GM21619 (cell line): ENCODE measurements around the gene GLRA3.
"Not testable (repeated sequence)": the region's sequence is repeated elsewhere in the genome, so short reads cannot be mapped to it uniquely, and the experiment has no call there.

Experiments
- ATAC-seq: cut with Tn5 transposase; IDR thresholded peaks from one replicate; pipeline ENCODE4 v1.9.1; 2021; ENCODE audit not compliant: unreplicated experiment

GLRA3 gene

GRCh38 chr4:174828845-174829701, at the start of gene GLRA3:
Gene GLRA3, minus strand, starts transcription at chr4:174829247. Its CDS starts 436 bp downstream, at chr4:174828811.
- peak; percentile 87 for ATAC-seq

DNA sequence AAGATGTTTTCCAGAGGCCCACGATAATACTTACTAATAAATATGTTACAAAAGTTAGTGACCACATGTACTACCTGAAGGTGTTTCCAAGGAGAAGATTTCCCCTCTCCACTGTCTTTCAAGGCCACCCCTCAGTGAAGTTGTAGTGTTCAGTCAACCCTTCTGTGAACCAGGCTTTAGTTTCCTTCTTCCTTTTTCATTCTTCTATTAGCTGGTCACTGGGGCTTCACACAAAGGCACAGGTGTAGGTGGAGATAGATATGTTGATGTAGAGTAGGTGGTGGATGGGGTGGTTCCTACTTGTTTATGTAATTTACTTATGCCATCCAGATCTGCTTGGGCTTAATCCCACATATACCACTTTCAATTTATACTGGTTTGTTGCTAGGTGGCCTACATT, 45.9 kb upstream of the GLRA3 start:
- ATAC-seq, result no peak

DNA sequence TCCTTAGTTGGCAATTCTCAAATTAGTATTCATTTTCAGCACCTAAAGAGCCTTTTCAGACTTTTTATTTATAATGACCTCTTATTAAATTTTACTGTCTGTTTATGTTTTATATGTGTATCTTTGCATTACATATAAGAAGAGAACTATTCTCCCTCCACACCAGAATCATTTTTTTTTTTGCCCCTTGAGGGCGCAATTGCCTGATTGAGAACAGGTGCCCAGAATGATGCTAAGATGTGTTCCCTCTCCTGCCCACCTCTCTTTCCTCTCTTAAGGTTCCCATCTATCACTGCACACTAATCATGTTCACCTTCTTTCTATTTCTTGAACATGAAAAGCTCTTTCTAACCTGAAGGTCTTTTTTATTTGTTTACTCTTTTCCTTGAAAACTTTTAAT, 44.9 kb upstream of the GLRA3 start:
- peak; percentile 67 for ATAC-seq

DNA sequence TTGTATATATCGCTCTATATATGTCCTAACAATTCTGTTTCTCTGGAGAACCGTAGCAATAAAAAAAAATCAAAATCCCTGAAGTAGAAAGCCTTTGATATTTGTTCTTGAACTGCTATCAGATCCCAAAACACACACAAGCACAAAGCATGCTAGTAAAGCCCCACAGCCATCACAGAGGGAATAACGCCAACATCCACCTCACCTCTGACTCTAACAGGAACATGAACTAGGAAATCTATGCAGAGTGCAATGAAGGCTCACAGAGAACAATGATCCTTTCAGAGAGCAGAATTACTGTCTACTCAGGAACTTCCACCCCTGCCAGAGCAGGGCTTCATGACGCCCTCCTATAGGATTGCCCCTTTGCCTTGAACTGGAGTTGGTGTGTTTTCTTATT, 44.1 kb upstream of the GLRA3 start:
- not testable (repeated sequence) for ATAC-seq

- ATAC-seq, result no peak
These were observed 42.4 kb upstream of the GLRA3 start for GRCh38 chr4:174871407-174871806.

DNA sequence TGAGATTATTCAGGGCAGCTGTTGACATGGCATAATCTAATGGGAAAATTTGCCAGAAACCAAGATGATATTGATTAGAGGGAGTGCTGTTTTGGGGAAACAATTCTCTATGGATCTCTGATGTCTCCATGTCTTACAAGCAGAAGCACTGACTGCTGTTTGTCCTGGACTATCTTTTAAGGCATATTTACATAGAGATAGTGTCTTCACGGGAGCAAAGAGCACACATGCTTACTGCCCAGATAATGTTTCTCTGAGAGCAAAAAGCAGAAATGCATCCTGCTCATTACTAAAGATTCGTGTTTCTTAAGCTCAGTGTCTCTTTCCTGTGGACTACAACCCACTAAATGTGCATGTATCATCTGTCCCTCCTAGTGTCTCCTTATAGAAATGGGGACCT, 41.3 kb upstream of the GLRA3 start:
- ATAC-seq, result no peak

- ATAC-seq, result no peak
These were observed 40.3 kb upstream of the GLRA3 start for GRCh38 chr4:174869339-174869738.

DNA sequence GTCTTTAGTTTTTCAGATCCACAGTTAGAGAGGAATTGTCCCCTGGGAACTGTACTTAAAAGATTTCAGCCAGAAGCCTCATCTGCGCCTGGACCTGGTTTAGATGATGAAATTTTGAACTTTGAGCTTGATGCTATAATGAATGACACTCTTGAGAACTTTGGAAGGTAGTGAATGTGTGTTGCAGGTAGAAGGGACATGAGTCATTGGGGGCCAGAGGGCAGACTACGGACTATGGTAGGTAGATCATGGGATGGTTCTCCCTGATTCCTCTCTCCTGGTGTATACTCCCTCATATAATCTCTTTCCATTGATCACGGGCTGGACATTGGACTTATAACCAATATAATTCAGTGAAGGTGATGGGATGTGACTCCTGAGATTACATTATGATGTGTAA, 38.9 kb upstream of the GLRA3 start:
- ATAC-seq, result no peak

- ATAC-seq, result no peak
These were observed 36.5 kb upstream of the GLRA3 start for GRCh38 chr4:174865418-174865985.

GRCh38 chr4:174864031-174864430, 35.0 kb upstream of the GLRA3 start:
- no peak for ATAC-seq

GRCh38 chr4:174860588-174860987, 31.5 kb upstream of the GLRA3 start:
- no peak for ATAC-seq

GRCh38 chr4:174859904-174860303, 30.9 kb upstream of the GLRA3 start:
- peak; percentile 56 for ATAC-seq

DNA sequence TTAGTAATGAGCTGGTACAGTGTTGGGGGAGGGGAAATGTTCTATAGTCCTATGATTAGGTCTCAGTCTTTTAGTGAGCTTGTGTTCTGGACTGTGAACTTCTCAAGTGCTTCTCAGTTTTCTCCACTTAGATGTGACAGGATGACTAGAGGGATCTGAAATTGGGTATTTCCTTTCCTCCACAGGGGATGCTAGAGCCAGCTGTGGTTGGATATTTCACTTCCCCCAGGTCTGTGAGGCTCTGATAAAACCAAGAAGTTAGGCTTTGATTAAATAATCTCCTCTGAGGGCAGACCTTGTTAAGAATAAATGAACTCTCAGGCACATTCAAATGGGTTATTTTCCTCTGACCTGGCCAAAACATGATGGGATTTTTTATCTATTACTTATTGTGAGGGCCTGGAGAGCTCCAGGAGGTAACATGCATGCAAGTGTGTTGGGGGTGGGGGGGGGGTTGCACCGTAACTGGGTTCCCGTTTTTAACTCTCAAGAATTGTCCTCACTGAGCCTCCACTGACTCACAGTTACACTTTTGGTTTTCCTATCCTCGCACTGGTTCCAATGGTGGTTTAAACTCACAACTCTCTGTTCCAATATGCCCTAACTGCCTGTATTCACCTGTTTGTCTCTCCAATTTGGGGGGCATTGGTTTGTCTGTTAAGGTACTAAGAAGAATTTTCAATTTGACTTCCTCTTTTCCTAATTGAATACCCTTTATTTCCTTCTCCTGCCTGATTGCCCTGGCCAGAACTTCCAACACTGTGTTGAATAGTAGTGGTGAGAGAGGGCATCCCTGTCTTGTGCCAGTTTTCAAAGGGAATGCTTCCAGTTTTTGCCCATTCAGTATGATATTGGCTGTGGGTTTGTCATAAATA, 28.1 kb upstream of the GLRA3 start:
- no peak for ATAC-seq

DNA sequence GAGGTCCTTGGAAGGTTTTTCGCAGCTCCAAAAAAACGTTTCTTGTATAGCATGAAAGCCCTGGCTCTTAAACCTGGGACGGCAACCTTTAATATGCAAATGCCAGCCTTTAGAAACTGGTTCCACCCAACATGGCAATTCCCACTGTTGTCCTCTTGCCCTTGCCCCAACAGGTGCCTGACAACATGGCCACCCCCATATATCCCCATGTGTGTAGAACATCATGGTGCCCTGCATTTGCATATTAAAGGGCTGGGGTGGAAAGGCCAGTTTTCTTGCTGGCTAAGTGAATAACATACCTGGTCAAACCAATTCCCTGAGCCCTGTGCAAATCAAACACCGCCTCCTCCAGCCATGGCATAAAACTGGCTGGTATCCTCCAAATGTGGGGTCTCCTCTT, 26.0 kb upstream of the GLRA3 start:
- no peak for ATAC-seq

GRCh38 chr4:174853629-174854028, 24.6 kb upstream of the GLRA3 start:
- no peak for ATAC-seq

GRCh38 chr4:174848596-174848995, 19.5 kb upstream of the GLRA3 start:
- ATAC-seq, result no peak

DNA sequence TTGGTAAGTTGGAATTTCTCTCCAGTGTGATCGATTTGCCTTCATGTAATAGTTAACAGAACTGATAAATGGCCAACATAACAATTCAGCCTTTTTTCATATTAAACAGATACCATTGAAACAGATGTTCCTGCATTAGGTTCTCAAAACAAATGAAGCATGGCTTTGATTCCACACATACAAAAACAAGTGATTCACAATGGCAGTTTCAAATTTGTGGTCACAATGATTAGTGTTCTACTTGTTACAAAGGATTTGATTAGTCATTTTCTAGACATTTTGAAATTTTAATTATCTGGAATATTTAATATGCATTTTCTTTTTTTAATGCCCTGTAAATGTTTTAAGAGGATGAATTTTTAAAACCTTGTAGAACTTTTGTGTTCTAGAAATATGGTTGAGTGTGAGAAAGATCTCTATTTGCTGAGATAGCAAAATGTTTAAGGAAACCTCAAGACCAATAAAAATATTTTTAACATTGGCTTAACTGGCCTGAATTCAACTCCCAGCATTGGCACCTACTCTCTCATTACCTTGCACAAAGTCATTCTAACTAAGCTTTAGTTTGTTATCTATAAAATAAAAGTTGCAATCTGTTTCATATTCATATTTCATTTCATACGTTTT, 18.9 kb upstream of the GLRA3 start:
- no peak for ATAC-seq

- no peak for ATAC-seq
These were observed 6.5 kb upstream of the GLRA3 start for GRCh38 chr4:174835536-174835935.

DNA sequence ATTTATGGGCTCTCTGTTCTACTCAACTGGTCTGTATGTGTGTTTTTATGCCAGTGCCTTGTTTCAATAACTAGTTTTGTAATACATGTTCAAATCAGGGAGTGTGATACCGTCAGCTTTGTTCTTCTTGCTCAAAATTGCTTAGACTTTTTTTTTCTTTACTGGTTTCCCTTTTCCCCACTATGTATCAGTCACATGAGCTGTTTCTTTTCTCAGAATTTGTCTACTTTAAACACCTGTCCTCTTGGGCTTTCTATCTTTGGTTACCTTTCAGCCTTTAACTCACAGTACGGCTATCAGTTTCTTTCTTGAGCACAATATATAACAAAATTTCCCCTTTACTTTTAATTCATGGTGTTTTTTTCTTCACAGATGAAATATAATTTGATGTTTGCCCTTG, 5.4 kb upstream of the GLRA3 start:
- no peak for ATAC-seq

DNA sequence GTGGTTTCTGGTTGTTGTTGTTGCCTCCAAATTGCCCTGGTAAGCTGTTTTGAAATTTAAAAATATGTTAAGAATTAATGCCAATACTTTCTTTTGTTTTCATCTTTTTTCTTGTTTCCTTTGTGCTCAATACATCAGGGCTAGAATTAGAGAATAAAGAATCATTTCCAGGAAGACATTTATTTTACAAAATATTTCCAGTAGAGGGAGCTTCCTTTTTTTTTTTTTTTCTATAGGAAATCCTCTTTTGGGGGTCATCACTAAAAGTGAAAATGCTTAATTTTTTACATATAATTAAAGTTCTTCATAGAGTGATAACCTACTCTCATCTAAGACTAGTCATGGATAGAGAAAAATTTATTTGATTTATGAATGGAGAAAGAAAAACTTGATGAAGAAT, 2.4 kb downstream of the GLRA3 start:
- ATAC-seq, result no peak

DNA sequence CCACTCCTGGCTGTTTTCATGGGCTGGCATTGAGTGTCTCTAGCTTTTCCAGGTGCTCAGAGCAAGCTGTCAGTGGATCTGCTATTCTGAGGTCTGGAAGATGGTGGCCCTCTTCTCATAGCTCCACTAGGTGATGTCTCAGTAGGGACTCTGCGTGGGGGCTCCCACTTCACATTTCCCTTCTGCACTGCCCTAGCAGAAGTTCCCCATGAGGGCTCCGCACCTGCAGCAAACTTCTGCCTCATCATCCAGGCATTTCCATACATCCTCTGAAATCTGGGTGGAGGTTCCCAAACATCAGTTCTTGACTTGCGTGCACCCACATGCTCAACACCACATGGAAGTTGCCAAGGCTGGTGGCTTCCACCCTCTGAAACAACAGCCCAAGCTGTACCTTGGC, 13.8 kb downstream of the GLRA3 start:
- no peak for ATAC-seq
